NCI-H146 treated with DMSO at 0.1 percent for 48 hours (cell line): ENCODE data around the gene CSRP3.

Experiments used
- DNase-seq: peaks from one replicate; lab custom pipeline; 2025; ENCODE audit not compliant: unreplicated experiment; lab: John Stamatoyannopoulos, UW

CSRP3 gene

DNA sequence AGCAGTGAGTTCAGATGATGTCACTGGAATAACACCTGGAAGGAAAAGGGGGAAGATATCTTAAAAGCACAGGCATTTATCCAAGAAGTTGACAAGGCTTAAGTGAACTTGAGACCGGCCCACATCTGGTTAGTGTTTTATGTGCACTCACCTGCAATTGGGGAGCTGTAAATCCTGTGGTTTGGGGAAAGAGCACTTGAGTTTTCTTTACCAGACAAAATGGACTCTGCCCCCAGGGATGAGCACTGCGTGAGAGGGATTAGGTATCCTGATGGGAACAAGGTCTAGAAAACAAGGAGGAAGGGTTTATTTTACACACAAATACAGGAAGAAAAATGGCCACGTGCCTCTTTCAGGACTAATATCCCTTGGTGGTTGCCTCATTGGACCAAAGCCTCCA, 23.8 kb upstream of the CSRP3 start:
- no peak for DNase-seq

DNA sequence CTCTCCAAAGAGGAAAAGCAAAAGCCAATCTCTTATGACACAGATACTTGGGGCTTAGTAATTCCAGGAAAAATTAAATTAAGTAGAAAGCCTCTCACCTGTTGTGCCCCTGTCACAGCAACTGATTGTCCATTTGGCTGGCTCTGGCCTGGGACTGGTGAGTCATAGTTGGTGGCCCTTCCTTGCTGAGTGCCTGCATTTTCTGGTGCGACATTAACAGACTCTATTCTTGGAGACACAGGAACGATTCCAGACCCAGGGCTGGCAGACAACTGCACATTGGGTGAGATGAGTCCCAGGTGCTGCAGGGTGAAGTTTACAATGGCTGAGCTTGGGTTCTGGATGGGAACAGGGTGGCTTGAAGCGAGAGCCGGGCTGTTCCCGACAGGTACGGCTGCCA, 23.3 kb upstream of the CSRP3 start:
- no peak for DNase-seq

DNA sequence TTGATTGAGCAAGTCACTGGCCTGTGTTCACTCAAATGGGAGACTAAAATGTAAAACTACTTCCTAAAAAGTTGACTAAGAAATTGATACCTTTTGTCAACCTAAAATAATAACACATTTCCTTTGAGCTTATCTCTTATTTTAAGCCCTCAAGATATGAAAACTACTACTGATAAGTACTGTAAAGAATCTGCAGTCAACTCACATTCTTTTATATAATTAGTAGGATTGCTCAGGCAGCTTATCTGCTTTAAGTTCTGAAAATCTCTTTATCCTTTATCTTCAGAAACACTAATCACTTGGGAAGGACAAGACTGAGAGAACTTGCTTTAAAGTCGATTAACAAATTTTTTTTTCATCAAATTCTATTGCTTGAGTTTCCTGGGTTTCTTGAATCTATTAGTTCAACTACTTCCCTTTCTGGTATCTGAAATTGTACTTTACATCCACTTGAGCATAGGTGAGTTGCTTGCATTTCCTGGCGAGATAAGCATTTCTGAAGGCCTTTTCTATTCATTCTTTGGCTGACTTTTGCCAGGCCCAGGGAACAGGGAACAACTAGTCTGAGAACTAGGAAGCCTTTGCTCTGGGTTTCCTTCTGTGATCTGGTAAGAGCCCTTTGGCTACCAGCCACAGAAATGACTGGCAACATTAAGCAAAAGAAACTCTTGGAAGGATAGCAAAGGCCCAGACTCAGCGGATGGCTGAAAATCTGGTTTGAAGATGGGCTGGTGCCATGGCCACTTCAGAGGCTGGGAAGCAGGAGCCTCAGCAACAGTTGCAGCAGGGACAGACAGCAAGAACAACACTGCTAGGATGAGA, 19.3 kb upstream of the CSRP3 start:
- DNase-seq: no peak

DNA sequence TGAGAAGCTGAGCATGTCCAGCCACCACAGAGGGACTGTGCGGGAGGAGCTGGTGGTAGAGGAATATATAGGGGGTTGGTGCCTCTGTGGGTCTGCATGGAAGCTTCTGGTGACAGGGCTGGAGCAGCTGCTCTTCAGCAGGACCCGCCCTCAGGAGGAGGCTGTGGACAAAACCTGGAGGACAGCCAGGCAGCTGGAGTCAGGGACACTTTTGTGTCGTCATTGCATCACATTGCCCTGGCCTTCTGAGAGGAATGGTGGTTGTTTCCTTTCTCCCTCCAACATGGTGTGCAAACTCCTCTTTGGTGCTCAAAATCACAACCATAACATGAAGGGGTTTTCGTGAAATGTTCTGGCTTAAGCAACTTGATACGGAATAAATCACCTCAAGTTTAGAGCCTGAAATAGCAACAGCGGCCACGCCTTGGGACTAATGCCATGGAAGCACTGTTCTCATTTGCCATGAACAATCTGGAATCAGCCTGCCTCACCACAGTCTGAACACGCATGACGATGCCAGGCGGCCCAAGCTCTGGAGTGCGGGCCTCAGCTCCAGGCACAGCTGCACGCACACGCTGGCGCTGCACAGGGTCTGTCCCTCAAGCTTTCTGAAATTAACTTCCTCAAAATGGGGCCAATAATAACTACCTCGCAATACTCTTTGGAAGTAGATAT, 17.1 kb upstream of the CSRP3 start:
- no peak for DNase-seq

DNA sequence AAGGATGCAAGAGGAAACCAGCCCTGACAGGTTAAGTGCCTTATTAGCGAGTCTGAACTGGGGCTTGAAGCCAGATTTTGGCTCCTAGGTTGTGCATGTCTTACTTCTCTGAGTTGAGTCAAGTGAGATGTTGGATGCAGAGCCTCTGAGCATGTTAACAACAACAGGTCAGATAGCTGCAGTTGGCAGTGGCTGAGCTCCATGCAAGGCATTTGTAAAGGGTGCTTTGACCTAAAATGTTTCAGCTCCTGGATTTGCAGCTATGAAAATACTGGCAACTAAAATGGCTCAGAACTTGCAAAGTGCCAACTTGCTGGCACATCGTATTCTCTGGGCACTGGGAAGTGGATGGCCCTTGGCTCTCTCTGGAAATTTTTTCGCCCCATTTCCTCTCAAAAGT, 16.4 kb upstream of the CSRP3 start:
- no peak for DNase-seq

DNA sequence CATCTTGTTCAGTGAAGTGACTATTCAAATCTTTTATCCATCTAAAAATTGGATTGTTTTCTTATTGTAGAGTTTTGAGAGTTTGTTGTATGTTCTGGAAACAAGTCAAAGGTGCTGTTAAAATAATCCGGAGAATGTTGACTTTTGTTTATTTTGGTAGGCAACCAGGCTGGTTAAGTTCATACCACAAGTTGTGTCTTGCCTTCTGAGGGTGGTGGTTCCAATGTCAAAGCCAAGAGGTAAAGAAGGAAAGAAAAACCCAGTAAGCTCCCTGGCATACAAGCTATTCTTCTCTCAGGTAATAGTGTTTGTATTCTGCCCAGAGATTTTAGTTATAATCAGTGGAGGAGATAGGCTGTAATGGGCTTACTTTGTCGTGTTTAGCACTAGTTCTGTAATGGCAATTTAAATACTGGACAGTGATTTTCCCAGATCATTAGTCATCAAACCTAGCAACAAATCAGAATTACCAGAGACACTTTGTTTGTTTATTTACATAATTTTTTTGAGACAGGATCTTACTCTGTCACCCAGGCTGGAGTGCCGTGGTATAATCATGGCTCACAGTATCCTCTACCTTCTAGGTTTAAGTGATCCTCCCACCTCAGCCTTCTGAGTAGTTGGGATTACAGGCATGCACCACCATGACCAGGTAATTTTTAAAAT, 15.1 kb upstream of the CSRP3 start:
- DNase-seq: no peak

DNA sequence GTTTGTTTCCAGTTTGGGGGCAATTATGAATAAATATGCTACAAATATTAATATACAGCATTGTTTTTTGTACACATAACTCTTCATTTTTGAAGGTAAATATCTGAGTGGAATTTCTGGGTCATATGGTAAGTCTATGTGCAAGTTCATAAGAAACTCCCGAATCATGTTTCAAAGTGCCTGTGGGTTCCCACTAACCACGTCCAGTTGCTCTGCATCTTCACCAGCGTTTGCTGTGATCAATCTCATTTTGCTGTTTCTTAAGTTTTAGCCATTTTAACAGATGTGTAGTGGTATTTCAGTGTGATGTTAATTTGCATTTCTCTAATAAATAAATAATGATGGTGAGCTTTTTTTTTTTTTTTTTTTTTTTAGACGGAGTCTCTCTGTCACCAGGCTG, 14.2 kb upstream of the CSRP3 start:
- DNase-seq: no peak

DNA sequence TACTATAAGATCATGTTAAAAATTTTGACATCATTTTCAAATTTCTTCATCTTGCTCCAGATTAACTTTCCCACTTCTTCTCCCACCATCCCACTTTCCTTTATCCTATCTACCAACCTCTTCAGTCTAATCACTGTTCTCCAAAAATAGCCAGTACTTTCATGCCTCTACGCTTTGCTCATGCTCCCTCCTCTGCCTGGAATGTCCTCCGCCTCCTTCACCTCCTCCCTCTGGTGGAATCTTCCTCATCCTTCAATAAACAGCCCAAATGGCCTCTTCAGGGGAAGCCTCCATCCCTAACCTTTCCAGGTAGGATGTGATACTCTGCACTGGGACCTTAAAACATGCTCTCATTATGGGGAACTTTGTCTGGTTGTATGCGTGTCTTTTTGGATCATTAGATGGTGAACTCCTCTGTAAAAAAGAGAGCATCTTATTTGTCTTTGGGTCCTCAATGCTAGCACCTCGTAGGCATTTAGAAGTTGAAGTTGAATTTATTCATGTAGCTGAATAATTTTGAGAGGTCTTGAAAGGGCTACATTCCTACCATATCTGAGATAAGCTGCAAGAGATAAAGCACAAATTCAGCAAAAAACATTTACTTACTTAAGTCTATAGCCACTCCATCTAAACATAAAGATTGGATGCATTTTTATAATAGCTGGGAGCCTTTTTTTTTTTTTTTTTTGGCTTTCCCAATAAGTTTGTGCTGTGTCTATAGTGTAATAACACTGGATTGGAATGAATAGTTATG, 8.0 kb upstream of the CSRP3 start:
- no peak for DNase-seq

DNA sequence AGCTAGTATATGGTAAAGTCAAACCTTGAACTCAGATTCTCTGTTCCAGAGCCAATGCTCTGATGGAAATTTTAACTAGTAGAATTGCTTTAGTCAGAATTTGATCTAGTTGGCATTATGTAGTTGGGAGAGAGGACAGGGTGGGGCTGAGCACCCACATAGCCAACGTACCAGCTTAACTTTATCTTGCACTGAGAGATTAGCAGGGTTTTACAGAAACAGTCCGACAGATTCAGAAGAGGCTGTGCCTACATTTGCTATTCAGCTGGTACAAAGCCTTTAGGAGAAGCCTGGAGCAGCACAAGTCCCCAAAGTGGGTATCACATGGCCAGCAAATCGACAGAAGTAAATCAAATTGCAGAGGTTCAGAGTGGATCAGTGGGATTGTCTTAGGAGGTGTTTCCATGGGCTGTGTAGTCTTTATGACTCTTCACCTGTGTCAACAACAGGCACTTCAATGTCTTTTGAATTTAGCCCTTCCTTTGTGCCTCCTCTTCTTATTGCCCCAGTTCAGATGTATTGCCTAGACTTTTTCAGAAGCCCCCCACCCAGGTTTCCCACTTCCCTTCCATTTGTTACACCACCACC, 7.3 kb upstream of the CSRP3 start:
- DNase-seq: no peak

DNA sequence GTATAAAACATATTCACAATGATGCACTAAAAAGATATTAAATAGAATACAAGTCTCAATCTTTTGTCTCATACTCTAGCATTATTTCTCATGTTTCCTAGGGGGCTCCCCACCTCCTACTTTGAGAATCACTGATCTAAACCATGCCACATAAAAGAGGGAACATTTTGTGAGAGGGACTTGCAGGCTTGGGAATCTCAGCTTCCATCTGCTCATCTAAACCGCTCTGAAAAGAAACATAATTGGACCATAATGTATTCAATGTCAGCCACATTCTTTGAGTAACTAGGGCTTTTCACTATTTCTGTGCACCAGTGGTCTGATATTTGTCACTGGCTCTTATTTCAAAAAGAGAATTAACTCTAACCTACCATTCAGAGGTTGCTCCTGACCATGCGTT, 6.4 kb upstream of the CSRP3 start:
- no peak for DNase-seq

DNA sequence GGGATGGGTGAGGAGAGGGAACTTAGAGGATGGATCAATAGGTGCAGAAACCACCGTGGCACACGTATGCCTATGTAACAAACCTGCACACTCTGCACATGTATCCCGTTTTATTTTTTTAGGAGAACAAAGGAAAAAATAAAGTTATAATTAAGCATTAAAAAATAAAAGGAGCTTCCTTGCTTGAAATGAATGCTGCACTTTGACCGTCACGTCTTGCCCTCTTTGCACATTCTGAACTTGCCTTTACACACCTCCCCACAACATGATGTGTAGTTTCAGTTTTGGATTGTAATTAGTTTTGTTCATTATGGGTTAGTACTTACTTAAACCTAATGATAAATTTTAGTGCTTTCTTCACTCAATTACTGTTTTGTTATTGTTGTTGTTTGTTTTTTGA, 3.1 kb upstream of the CSRP3 start:
- no peak for DNase-seq

DNA sequence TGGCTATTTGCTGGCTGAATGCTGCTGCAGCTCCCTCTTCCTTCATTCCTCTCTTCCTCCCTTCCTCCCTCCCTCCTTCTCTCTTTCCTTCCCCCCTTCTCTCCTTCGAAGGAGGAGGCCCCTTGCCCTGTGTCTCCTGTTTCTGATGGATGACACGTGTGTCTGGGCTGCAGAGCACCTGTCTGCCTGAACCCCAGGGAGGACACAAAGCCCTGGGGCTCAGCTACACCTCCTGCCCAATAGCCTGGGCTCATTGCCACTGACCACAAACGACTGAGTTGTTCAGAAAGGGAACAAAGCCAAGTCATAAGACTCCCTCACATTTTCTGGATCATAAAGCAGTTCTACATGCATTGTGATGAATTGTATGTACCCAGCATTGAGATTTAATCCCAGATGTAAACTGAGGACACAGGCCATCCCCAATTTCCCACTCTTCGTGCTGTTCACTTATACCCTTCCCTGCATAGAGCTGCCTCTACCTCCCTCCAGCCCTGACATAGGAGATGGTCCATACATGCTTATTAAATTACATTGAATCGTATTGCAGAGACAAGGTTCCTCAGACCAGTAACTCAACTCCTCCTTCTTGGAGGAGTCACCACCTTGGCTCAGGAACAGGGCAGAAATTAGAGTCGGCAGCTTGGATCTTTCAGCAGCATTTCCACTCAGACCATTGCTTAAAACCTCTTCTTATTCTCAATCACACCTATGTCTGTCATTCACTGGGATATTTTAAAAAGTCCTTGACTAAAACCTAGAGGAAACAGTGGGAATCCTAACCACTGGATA, 1.2 kb downstream of the CSRP3 start:
- no peak for DNase-seq

DNA sequence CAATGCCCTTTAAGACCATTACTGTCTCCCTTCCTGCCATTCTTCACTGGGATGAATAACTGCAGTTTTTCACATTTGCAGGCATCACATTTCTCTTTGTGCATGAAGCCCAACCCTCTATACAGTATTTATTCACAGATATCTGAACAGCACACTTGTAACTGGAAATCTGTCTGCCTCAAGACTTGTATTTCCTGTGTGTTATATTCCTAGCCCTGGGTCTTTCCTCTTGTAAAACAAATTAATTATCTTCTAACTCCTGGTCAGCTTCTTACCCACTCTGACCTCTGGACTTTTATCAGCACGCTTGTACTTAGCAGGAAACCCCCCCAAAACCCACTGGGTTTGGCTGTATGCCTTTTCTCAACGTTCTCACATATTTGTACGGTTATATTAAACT, 2.0 kb downstream of the CSRP3 start:
- DNase-seq: no peak

DNA sequence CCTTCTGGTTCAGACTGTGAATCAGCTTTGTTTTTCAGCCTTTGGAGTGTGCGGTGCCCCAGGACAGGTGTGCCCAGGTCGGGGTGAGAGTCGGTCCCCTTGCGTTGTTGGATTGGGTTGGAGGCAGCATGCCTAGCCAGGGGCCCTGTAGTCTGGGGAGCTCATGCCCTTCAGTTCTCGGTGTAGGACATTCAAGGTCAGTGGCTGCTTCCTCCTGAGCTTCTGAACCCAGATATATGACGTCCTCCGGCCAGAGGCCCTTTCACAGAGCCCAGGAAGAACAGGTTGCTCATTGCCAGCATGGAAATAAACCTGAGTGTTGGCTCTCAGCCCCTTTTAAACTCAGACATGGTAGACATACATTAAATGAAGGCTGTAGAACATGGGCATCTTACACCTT, 2.7 kb downstream of the CSRP3 start:
- no peak for DNase-seq

DNA sequence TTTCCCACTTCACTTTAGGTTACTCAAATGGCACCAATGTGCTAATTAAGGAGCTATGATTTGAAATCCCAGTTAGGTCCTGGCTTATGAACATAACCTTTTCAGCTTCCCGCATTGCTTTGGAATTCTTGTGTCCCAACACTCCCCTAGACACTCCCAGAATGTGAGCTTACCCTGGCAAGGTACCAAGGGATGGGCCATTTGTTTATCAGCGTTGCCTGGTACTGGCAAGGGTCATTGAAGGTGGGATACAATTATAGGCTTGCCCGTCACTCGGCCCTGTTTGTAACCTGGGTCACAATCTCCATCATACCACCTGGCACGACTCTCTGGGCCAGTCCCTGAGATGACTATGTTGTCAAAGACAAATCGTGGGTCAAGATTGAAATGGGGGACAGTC, 5.4 kb downstream of the CSRP3 start:
- DNase-seq: no peak

DNA sequence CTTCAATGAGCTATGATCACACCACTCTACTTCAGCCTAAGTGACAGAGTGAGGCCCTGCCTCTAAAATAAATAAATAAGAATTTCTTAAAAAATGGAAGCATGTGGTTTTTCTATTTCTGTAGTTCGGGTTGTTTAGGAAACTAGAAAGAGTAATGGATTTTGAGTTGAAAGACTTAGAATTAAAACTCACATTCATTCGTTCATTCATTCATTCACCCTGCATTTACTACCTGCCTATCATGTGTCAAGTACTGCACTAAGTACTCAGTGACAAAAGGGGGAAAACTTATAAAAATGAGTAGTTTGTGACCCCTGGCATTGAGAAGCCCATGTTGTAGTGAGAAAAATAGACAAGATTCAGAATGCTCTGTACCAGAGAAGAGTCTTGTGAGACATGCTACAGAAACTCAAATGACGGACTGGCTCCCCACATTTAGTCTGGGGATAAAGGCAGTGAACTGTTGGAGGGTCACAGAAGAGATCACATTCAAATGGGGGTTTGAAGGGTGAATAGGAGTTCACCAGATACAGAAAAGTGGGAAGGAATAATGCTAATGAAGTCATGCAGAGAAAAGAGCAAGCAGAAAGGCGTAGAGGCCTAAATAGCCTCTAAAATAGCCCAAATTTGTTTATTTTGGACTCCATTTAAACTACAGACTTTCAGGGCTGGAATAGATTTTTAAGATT, 7.0 kb downstream of the CSRP3 start:
- DNase-seq: no peak

DNA sequence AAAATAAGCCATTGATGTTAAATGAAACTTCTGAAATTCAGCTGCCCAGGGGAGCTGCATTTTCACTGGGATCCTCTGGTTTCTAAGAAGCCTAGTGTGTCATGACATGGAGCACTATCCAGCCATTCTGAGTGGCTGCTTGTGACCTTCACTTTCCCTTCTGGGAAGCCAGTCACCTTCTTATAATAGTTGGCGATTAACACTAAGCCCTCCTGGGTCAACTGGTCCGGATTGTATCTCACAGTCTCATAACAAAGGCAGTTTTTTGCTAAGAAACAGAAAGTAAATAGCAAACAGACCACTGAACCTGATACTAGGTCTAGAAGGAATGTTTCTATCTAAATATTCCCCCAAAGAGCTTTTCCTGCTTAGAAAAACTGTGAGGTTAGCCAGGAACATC, 7.9 kb downstream of the CSRP3 start:
- DNase-seq: no peak

DNA sequence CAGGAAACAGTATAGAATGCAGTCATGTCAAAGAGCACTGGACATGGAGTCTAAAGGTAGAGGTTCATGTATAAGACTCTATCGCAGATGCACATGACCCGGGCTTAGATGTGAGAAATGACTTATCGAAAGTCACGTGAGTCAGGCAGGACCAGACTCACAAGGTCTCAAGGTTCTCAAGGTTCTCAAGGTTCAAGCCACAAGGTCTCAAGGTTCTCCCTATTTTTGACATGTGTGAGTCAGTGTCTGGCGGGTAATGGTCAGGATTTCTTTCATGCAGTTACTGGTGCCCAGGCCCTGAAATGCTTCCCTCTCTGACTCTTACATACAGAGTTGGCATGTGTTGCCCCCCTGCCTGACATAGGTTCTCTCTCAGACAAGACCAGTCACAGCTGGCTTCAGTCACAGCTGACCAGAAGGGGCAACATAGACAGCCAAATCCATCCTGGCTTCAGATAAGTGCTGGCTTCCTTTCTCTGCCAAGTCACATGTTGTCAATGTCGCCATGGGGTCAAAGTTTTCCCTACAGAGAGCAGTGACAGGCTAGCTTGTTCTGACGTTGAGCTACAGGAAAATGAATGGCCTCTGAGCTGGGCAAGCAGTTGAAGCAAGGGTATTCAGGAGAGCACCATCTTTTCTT, 10.1 kb downstream of the CSRP3 start:
- no peak for DNase-seq

DNA sequence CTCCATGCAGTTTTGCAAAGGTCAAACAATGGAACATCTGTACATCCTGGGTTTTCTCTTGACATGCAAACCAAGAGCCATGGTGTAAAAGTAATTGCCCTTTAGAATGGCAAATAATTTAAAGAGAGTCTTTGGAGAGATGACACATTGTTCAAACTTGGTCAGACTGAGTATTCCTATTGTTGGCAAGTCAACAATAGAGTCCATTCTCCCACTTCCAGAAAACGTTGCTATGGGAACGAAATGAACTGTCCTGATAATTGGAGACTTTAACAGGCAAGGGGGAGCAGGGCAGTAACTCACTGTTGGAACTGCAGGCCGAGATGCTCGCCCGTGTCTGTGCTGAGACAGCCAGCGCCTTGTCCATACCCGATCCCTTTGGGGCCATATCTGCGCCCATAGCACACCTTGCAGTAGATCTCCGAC, 13.9 kb downstream of the CSRP3 start:
- DNase-seq: peak; percentile 49
